Measurements from ENCODE around the gene PRCP.

- TF ChIP-seq ZNF274 (IDR thresholded peaks at IDR 0.05; ENCODE audit: low read depth, low read length): no peak
- no peak for TF ChIP-seq YY1 (IDR thresholded peaks at IDR 0.05; ENCODE audit: insufficient read depth, insufficient read length)
Measured at GRCh38 chr11:82898241-82898640, 2.0 kb downstream of the PRCP start.

All from NT2/D1 (cell line).